Measurements from ENCODE around the gene PCDHGB6.
"Not testable (repeated sequence)": the region's sequence is repeated elsewhere in the genome, so short reads cannot be mapped to it uniquely, and the experiment has no call there.

Gene PCDHGB6

DNA sequence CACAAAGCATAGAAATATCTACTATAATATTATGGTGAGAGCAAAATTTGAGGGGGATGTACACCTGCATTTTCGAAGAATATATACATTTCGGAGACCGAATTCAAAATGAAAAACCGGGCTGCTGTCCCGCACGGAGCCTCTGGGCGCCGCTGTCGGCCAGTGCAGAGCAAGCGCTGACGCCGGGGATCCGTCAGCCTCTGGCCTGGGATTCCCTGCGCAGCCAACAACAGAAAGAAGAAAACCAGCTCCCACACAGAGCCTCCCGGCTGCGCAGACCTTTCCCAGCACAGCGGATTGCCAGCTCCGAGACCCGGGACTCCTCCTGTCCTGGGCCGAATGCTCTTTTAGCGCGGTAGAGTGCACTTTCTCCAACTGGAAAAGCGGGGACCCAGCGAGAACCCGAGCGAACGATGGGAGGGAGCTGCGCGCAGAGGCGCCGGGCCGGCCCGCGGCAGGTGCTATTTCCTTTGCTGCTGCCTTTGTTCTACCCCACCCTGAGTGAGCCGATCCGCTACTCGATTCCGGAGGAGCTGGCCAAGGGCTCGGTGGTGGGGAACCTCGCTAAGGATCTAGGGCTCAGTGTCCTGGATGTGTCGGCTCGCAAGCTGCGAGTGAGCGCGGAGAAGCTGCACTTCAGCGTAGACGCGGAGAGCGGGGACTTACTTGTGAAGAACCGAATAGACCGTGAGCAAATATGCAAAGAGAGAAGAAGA, at the start of gene PCDHGB6:
Gene PCDHGB6, plus strand, starts transcription at position 232 of the 716 bp plus-strand sequence. Its CDS starts 182 bp downstream, at position 414.
- not testable (repeated sequence) for DNase-seq

- DNase-seq: no peak
Observed at GRCh38 chr5:141359790-141360426, 47.9 kb upstream of the PCDHGB6 start, which contains the start of gene PCDHGB2. Gene PCDHGB2, plus strand, starts transcription at chr5:141359994. Its CDS starts 142 bp downstream, at chr5:141360136.

DNA sequence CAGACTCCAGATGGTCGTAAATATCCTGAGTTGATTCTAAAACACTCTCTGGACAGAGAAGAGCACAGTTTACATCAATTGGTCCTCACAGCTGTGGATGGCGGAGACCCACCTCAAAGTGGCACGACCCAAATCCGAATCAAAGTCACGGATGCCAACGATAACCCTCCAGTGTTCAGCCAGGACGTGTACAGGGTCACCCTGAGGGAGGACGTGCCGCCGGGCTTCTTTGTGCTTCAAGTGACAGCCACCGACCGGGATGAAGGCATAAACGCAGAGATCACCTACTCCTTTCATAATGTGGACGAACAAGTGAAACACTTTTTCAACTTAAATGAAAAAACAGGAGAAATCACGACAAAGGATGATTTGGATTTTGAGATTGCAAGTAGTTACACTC, 47.1 kb upstream of the PCDHGB6 start:
- no peak for DNase-seq

- no peak for DNase-seq
Observed at GRCh38 chr5:141362719-141363118, 45.1 kb upstream of the PCDHGB6 start.

- DNase-seq: no peak
Observed at GRCh38 chr5:141363952-141364660, 43.7 kb upstream of the PCDHGB6 start, which contains the start of gene PCDHGA5. Gene PCDHGA5, plus strand, starts transcription at chr5:141364162. Its CDS starts 169 bp downstream, at chr5:141364331.

DNA sequence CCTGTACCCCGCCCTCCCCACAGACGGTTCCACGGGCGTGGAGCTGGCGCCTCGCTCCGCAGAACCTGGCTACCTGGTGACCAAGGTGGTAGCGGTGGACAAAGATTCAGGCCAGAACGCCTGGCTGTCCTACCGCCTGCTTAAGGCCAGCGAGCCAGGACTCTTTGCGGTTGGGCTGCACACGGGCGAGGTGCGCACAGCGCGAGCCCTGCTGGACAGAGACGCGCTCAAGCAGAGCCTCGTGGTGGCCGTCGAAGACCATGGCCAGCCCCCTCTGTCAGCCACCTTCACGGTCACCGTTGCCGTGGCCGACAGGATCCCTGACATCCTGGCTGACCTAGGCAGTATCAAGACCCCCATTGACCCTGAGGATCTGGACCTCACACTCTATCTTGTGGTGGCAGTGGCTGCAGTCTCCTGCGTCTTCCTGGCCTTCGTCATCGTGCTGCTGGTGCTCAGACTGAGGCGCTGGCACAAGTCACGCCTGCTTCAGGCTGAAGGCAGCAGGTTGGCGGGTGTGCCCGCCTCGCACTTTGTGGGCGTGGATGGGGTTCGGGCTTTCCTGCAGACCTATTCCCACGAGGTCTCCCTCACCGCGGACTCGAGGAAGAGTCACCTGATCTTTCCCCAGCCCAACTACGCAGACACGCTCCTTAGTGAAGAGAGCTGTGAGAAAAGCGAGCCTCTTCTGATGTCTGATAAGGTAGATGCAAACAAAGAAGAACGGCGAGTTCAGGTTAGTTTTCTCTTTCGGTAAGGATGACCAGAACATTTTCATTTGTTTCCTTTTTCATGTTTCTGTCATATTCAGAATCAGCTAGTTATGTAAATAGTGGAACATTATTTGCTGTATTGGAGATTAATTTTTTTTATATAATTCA, 41.6 kb upstream of the PCDHGB6 start:
- DNase-seq: no peak

- no peak for DNase-seq
Observed at GRCh38 chr5:141369994-141370848, 37.6 kb upstream of the PCDHGB6 start, which contains the start of gene PCDHGB3. Gene PCDHGB3, plus strand, starts transcription at chr5:141370242. Its CDS starts 153 bp downstream, at chr5:141370395.

GRCh38 chr5:141371572-141372475, 36.0 kb upstream of the PCDHGB6 start:
- DNase-seq: no peak

DNA sequence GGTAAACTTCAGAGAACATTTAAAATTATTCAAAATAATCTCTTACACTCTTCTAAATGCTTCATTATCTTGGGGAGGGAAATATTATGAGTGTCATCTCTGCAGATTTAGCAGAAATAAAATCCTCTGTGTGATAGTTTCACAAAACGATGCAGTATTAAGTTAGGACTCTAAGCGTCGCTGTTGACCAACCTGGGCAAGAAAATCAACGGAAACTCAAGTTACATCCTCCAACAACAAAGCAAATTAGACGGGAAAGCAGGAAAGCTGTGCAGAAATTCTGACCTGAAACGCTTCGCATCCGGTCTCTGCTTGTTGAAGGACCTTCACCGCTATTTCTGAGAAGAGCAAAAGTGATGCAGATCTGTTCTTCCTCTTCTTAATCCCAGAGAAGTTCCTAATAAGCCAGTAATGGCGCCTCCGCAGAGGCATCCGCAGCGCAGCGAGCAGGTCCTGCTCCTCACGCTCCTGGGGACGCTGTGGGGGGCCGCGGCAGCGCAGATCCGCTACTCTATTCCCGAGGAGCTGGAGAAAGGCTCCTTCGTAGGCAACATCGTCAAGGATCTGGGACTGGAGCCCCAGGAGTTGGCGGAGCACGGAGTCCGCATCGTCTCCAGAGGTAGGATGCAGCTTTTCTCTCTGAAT, 34.0 kb upstream of the PCDHGB6 start, which contains the start of gene PCDHGA6:
Gene PCDHGA6, plus strand, starts transcription at position 219 of the 645 bp plus-strand sequence. Its CDS starts 193 bp downstream, at position 412.
- no peak for DNase-seq

DNA sequence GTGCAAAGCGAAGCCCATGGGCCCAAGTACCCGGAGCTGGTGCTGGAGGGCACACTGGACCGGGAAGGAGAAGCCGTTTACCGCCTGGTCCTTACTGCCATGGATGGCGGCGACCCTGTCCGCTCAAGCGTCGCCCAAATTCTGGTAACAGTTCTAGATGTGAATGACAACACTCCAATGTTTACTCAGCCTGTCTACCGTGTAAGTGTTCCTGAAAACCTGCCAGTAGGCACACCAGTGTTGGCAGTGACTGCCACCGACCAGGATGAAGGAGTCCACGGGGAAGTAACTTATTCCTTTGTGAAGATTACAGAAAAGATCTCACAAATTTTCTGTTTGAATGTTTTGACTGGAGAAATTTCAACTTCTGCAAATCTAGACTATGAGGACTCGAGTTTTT, 33.2 kb upstream of the PCDHGB6 start:
- DNase-seq: no peak

DNA sequence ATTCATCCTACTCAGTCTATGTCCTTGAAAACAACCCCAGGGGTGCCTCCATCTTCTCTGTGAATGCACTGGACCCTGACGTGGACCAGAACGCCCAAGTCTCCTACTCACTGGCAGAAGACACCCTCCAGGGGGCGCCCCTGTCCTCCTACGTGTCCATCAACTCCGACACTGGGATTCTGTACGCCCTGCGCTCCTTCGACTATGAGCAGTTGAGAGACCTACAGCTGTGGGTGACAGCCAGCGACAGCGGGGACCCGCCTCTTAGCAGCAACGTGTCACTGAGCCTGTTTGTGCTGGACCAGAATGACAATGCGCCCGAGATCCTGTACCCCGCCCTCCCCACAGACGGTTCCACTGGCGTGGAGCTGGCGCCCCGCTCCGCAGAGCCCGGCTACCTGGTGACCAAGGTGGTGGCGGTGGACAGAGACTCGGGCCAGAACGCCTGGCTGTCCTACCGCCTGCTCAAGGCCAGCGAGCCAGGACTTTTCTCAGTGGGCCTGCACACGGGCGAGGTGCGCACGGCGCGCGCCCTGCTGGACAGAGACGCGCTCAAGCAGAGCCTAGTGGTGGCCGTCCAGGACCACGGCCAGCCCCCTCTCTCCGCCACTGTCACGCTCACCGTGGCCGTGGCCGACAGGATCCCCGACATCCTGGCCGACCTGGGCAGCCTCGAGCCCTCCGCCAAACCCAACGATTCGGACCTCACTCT, 32.2 kb upstream of the PCDHGB6 start:
- DNase-seq: not testable (repeated sequence)

DNA sequence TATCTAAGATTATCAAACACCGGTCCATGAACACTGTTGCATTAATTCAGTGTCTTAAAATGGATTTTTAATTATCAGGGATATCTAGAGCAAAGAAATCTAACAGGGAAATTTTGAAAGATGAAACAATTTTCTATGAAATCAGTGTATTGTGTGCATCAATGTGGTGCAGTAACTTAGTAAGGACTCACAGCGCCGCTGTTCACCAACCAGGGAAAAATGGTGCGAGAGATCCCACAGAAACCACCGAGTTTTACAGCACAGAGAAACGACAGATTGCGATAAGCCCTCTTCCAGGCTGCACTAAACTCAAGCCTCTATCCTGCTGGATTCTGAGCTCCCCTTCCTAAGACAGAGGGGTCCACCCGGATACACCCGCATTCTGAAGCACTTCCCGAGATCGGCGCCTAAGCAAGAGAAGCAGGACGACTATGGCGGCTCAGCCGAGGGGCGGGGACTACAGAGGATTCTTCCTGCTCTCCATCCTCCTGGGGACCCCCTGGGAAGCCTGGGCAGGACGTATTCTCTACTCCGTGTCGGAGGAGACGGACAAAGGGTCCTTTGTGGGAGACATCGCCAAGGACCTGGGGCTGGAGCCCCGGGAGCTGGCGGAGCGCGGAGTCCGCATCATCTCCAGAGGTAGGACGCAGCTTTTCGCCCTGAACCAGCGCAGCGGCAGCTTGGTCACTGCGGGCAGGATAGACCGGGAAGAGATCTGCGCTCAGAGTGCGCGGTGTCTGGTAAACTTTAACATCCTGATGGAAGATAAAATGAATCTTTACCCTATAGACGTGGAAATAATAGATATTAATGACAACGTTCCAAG, 25.1 kb upstream of the PCDHGB6 start, which contains the start of gene PCDHGA7:
Gene PCDHGA7, plus strand, starts transcription at position 274 of the 826 bp plus-strand sequence. Its CDS starts 158 bp downstream, at position 432.
- DNase-seq: no peak

DNA sequence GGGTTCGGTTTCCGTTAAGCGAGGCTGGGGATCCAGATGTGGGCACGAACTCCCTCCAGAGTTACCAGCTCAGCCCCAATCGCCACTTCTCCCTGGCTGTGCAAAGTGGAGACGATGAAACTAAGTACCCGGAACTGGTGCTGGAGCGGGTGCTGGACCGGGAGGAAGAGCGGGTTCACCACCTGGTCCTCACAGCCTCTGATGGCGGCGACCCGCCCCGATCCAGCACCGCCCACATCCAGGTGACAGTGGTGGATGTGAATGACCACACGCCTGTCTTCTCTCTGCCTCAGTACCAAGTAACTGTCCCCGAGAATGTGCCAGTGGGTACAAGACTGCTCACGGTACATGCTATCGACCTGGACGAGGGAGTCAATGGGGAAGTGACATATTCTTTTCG, 24.5 kb upstream of the PCDHGB6 start:
- no peak for DNase-seq

DNA sequence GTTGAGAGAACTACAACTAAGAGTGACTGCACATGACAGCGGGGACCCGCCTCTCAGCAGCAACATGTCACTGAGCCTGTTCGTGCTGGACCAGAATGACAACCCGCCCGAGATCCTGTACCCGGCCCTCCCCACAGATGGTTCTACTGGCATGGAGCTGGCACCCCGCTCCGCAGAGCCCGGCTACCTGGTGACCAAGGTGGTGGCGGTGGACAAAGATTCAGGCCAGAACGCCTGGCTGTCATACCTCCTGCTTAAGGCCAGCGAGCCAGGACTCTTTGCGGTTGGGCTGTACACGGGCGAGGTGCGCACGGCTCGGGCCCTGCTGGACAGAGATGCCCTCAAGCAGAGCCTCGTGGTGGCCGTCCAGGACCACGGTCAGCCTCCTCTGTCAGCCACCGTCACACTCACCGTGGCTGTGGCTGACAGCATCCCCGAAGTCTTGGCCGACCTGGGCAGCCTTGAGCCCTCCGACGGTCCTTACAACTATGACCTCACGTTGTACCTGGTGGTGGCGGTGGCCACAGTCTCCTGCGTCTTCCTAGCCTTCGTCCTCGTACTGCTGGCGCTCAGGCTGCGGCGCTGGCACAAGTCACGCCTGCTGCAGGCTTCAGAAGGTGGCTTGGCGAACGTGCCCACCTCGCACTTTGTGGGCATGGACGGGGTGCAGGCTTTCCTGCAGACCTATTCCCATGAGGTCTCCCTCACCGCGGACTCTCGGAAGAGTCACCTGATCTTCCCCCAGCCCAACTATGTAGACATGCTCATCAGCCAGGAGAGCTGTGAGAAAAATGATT, 23.2 kb upstream of the PCDHGB6 start:
- DNase-seq: no peak

GRCh38 chr5:141387557-141388311, 20.1 kb upstream of the PCDHGB6 start, which contains the start of gene PCDHGB4:
Gene PCDHGB4, plus strand, starts transcription at chr5:141387698. Its CDS starts 187 bp downstream, at chr5:141387885.
- not testable (repeated sequence) for DNase-seq

DNA sequence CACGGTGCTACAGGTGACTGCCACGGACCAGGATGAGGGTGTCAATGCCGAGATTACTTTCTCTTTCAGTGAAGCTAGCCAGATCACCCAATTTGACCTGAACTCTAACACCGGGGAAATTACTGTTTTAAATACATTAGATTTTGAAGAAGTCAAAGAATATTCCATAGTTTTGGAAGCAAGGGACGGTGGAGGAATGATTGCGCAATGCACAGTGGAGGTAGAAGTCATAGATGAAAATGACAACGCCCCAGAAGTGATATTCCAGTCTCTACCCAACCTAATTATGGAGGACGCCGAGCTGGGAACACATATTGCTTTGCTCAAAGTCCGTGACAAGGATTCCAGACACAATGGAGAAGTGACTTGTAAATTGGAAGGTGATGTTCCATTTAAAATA, 19.2 kb upstream of the PCDHGB6 start:
- DNase-seq: no peak

All from activated T-cell treated with anti-CD3 and anti-CD28 coated beads for 4 hours (primary cell).